HG03066 (cell line): ENCODE data around the gene SLC30A10.
"Not testable (repeated sequence)": the region's sequence is repeated elsewhere in the genome, so short reads cannot be mapped to it uniquely, and the experiment has no call there.

Experiments used
- ATAC-seq: cut with Tn5 transposase; IDR thresholded peaks from one replicate; pipeline ENCODE4 v1.9.1; 2021; ENCODE audit warnings: low read depth; ENCODE audit not compliant: unreplicated experiment

The SLC30A10 gene

DNA sequence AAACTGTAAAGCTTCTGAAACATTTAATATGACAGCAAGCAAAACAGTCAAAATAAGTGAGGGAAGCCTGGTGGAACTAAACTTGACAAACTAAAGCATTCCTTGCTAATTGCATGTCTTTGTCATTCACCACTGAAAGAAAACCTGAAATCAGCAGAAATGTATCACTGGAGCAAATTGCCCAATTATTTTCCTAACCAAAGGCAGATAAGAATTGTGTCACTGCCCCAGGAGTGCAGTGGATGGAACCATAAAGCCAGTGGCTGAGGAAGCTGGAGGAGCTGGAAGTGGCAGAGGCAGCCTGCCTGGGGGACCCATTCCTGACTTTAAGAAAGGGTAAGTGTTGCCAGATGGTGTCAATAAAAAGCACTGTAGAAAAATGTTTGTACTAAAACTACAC is 2.7 kb upstream of the SLC30A10 start:
- ATAC-seq = no peak

DNA sequence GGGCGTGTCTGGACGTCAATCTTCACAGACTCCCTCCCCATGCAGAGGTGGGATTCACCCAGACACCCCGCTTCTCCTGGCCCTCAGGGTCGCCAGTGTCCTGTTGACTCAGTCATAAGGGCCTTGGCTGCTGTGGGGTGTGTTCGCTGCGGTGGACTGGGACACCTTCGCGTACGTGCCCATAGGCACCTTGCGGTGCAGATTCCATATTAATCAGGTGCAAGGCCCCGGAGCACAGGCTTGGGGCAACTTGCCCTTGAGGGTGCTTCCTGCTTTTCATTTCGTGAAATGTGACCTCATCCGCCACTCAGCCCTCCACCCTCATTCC is 398 bp upstream of the SLC30A10 start:
- no peak for ATAC-seq

DNA sequence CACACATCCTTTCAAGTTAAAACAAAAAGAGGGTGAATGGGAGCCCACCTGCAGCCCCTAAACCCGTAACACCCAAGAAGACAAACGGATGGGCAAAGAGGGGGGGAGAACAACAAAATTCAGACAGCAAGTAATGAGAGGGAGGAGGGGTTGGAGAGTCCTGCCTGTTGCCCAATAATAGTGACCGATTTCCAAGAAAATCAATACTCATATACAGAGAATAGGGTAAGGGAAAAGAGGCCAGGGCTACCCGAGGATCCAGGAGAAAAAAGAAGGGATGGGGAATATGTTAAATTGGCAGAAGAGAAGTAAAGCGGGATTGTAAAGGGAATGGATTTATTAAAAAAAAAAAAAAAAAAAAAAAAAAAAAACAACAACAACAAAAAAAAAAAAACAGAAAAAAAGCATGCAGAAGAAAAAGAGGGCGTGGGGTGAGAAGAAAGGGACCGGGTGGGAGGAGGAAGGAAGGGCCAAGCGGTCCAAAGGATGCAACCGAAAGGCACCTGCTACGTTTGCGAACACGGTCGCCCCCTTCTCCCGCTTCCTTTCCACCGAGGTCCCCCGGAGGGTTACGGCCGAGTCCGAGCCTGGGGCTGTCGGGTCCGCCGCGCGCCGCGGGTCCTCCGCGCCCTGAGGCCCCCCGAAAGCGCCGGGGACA is 930 bp downstream of the SLC30A10 start:
- no peak for ATAC-seq

DNA sequence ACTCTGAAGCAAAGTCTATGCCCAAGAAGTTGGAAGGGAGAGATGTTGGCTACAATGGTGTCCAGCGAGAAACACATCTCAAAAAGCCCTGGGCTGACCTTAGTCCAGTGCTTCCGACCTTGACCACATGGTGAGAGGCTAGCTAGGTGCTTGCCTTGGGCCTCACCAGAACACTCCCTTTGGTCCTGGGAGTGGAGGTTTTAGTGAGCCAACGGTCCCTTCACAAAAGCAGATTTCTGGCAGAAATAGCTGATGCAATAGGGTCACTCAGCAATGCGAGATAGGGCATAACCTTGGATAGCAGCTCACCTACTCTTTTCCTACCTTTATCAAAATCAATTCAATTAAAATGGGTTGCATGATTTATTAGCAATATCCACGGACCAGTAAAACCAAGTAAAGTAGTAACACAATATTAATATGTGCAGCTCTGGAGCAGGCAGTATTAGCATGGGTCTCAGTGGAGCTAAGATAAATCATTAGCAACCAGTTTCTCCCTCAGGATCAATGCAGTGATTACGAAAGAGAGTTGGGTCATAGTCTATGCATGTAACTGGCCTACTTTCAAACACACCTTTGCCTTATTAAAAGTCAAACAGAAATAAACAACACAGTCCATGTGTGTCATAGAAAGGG is 1.9 kb downstream of the SLC30A10 start:
- no peak for ATAC-seq

DNA sequence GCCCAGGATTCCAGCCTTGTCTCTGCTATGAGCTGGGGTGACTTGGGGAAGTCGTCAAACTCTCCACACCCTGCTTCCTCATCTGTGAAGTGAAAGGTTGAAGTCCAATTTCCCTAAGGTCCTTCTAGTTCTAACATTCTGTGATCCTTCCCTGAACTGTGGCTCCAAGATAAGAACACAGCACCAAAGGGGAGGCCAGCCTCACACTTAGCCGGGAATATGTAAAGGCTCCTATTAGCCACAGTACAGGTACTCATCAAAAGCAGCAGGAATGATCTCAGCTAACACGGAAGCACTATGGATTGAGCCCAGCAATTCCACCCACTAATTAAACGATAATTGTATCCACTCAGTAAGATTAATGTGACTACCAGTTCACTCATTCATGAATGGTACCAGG is 4.0 kb downstream of the SLC30A10 start:
- ATAC-seq = no peak

DNA sequence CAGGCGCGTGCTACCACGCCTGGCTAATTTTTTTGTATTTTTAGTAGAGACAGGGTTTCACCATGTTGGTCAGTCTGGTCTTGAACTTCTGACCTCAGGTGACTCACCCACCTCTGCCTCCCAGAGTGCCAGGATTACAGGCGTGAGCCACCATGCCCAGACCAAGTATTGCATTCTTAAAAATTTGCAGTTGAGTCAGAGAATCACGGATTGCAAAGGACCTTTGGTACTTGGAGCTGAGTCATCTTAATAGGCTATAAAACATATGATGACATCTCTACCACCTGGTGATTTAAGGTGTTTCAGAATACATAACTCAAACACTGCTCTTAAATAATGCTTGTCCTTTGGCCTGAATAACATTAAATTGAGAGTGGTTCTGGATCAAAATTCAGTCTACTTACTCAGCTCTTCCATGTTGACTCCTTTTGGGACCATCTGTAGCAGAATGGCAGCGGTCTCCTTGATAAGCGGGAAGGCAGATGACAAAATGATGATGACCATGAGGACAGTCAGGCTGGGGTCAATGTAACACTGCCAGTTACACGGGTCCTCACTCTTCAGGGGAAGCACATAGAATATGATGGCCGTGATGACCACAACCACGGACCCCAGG is 10.4 kb downstream of the SLC30A10 start:
- no peak for ATAC-seq

DNA sequence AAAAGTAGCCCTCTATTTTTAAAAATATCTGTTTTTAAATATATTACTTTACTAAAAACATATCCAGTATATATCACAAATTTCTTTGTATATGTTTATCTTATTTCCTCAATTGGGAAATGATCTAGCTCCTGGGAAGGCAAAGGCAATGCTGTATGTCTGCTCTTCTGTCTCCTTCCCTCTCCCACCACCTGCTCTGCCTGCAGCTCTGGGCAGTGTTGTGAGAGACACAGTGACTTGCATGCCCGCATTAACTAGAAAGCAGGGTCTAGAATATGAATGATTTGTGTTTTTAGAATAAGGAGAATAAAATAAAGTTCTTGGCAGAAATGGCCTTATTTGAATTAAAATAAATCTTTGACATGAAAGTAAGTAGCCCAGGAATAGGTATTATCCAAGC is 11.1 kb downstream of the SLC30A10 start:
- no peak for ATAC-seq

DNA sequence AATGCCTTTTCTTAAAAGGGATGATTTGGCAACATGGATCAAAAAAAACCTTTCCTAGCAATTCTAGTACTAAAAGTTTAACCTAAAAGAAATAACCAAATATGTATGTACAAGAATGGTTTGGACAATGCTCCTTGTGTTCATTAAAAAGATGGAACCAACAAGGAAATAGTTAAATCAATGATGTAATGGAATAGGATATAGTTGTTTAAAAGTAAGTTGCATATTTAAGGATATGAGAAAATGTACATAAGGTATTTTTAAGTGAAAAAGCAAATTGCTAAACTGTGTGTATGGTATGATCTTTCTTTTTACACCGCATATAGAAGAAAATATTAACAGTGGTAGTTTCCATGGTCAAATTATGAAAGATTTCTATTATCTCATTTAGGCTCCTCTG is 12.1 kb downstream of the SLC30A10 start:
- no peak for ATAC-seq

DNA sequence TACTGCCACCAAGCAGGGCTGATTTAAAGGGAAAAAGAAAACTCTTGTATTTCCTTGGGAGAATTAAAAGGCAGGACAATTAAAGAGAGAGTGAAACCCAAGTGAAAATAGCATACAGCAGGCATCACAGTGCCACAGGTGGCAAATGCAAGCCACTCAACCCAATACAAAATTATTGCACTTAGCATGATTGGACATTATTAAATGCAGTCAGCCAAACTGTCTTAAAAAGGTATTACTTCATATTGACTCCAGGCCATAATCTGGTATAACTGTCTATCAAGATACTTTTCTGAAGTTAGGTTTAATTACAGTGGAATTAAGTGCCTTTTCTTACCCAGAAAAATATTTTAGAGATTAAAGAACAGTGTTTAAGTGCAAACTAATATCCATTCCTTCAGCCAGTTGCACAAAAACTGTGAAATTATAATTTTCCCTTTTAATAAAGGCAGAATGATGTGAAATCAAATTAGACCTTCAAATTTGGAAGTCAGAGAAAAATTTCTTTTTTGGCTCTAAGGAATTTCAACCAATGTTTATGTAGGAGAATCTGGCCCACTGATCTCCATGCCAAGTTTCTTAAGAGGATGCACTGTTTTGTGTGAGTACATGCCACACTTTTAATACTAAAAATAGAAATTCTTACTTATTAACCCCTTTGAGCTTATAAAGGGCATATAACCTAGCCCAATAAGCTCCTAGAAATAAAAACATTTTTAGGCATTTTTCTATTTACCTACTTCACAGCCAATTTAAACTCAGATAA is 15.2 kb downstream of the SLC30A10 start:
- no peak for ATAC-seq

DNA sequence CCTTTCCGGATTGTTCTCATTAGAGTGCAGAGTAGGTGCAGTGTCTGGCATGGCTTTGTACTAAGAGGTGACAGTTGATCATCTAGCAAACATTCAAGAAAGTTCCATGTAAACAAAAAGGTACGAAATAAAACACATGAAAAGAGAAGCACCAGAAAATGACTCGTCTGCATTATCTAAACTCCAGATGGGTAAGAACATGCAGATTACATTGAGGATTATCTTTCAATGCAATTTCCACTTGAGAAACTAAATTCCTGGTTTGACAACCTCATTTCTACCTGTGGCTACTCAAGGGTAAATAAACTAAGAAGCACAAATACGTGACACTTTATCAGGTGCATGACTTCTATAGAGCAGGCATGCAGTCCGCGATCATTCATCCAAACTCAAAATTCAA is 17.6 kb downstream of the SLC30A10 start:
- no peak for ATAC-seq

DNA sequence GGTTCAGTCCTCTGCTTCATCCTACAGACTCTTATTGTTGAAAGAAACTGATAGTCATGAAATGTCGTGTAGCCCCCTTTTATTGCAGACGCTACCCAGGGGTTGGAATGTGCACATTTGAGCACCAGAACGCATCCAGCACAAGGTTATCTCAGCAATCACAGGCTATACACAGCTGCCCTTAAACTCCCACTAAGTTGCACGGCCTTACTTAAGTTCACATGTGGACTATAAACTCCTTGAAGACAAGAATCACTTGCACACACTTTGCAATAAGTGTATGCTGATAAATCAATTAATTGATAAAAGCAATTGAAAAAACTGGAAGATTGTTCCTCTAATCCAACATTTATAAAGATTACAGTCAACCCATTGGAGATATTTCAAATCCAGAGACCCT is 18.9 kb downstream of the SLC30A10 start:
- no peak for ATAC-seq

DNA sequence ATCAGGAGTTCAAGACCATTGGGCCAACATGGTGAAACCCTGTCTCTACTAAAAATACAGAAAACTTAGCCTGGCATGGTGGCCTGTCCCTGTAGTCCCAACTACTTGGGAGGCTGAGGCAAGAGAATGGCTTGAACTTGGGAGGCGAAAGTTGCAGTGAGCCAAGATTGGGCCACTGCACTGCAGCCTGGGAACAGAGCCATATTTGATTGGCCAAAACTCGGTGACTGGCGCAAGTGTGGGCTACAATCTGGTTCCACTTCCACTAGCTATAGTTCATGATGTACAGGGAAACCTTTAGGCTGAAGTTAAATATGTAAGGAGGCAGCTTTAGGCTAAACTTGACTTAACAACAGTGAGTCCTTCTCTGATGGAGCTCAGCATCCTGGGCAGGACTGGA is 20.2 kb downstream of the SLC30A10 start:
- ATAC-seq = no peak

DNA sequence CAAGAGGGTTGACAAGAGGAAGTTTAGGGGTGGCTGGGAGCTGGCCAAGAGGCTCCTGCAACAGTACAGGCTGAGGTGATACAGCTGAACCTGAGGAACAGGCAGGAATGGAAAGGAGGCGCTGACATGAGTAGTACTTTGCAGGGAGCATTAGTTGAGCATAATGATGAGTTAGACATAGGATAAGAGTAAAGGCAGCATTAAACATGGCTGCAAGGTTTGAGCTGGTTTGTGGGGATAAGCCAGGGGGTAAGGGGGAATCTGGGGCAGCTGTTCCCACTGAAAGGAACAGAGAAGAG is 20.6 kb downstream of the SLC30A10 start:
- no peak for ATAC-seq

DNA sequence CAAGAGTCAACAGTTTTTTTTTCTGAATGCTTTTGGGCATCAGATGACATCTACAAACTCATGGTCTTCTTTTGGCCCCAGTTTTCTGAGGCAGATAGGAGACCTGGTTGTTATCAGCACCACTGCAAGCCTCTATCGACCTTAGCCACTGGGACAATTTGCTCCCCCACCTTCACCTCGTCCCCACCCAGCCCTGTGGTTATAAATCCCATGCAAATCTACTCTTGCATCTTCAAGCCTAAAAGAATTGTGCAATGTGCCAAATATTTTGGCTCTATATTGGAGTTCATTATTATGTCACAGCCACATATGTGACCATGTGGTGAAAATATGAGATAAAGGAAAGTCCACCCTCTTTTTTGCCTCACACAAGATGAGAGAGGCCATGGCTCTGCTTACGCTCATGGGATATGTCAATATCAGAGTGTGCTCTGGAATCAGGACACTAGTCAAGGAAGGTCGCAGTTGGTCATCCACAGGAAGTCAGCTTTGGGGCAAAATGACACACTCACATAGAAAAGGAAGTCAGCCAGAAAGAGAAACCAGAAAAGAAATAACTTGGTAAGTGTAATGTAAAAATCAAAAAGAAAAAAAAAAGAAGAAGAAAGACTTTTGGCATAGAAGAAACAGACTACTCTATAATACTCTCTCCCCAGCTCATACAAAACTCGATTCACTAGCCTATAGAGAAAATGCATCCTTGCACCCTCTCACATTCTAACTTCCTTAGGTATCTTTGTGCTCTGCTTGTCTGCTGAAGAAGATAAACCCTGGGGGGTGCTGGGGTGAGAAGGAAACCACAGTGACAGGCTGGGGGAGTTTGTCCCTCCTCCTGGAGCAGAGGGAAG is 21.2 kb downstream of the SLC30A10 start:
- no peak for ATAC-seq

DNA sequence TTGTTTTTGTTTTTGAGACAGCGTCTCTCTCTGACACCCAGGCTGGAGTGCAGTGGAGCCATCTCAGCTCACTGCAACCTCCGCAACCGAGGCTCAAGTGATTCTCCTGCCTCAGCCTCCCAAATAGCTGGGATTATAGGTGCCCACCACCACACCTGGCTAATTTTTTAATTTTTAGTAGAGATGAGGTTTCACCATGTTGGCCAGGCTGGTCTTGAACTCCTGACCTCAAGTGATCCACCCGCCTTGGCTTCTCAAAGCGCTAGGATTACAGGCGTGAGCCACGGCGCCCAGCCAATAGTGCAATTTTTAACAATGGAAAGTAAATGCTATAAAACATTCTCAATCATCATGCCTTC is 21.8 kb downstream of the SLC30A10 start:
- ATAC-seq = not testable (repeated sequence)

DNA sequence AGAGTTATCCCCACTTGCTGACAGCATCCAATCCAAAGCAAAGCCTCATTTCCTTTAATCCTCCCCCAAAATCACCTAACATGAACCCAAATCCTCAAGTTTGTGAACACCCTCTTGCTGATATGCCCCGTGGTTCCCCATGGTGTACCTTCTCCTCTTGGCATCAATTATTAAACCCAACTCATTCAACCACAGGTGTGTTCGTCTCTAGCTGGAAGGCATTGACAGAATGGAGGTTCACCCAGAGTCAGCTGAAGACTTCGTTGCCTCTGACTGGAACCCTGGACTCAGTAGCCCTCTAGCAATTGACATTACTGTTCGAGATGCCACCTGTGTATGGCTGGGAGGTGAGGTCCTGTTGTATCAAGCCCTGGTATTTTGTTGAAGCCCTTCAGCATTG is 22.8 kb downstream of the SLC30A10 start:
- no peak for ATAC-seq

DNA sequence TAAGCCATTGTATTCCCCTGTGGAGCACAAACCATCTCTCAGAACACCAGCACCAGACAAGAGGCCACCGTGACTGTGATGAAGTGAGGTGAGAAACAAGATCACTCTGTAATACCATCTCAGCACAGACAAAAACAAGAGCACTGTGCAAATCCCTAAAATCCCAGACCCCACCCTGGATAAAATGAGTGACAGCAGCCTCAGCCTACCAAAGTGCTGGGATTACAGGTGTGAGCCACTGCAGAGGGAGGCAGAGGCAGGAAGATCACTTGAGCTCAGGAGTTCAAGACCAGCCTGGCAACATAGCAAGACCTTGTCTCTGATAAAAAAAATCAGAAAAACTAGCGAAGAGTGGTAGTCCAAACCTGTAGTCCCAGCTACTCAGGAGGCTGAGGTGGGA is 23.4 kb downstream of the SLC30A10 start:
- no peak for ATAC-seq

DNA sequence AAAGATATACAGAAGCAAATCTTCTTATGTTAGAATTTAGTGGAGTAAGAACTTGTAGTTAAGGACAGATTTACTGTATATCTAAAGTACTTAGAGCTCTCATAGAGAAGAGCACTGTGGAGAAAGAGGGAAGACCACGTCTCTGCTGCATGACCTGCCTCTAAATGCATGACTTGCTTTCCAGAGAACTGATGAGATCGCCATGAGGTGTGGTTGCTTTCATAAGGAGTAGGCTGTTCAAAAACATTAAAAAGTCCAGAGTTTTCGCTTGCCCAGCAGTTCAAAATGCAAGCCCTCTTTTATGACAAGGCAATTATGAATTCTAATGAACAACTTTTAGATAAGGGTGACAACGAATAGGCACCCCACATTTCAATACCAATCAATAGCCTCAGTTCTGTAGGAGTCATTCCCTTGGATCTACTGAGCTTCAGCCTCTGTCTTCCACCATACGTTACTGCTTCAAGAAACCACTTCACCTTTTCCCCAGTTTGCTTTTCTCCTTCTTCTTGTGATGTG is 24.9 kb downstream of the SLC30A10 start:
- ATAC-seq = no peak

DNA sequence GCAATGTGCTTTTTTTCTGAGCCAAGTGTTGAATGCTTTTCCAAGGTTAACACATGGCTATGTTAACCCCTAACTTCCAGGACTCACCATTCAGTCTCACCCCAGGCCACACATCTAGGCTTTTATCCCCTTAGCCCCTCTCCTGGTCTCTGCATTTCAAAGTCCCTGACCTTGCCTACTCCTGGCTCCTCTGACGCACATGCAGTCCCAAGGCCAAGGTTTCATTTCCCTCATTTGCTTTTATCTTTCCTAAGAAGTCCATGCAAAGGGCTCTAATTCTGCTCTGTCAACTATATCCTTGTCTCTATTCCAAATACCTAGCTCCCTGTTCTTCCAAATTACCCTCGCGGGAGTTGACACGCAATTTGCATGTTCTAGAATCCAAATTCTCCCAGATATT is 25.4 kb downstream of the SLC30A10 start:
- ATAC-seq = no peak

DNA sequence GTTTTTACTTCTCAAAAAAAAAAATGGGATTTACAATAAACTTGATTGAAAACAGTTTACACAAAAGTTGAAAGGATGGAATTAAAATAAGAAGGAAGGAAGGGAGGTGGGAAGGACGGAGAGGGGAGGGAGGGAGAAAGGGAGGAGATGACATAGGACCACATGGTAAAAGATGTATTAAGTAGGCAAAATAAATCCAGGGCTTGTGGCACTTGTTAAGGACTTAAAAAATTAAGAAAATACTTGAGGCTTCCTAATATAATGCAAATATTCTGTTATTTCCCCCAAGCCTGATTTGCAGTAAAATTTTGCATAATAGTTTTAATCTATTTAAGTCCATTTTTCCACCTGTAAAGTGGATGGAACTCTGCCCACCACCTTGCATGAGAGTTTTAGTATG is 27.5 kb downstream of the SLC30A10 start:
- ATAC-seq = no peak

DNA sequence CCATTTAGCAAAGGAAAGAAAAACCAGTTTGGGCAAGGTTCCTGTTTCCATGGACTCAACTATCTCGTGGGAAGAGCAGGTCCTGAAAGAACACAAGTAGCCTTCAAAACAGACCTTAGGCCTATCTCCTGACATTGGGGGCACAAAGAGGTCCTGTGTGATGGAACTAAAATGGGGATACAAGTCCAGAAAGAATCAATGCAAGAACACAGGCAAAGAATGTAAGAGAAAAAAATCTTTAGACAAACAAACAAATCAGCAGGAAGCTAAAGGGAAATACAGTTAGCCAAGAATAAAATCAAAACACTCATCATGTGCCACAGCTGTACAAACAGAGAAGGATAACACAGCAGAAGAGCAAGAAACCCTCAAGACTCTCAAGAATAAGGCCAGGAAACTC is 28.2 kb downstream of the SLC30A10 start:
- no peak for ATAC-seq
